IMR-90 (cell line): ENCODE data around the gene ALX4. TPM values are rescaled to one million over a fixed set of nuclear protein-coding genes. Genes with fewer than 3 reads are reported as not detected.

Experiments used
- ATAC-seq: fragments of 200-7000 bp; cut with Tn5 transposase; 2 replicates; pipeline ENCODE4 v1.9.1; 2020; ENCODE audit warnings: low read depth, mild to moderate bottlenecking, moderate library complexity
- BruUV-seq: library from RNA; stranded (reverse); fragments of 400-500 nt; replicated peaks from 2 replicates; lab custom pipeline; 2021; lab: Mats Ljungman, UMichigan
- CTCF ChIA-PET: fragments of 300-600 bp; formaldehyde crosslinking; extraction: SDS; loops from one replicate; lab custom pipeline; 2021; ENCODE audit warnings: antibody characterized with exemption; lab: Yijun Ruan, JAX
- POLR2A ChIA-PET: fragments of 300-600 bp; sonication (Branson Sonifier 250); formaldehyde crosslinking; loops from one replicate; lab custom pipeline; 2022; ENCODE audit warnings: antibody characterized with exemption; ENCODE audit not compliant: unreplicated experiment; lab: Charles Lee
- DNase-seq: peaks from one replicate; pipeline ENCODE4 v3.0.0; 2013
- H2AFZ ChIP-seq: replicated peaks from 2 replicates; pipeline ENCODE3; 2013; ENCODE audit warnings: low read length, mild to moderate bottlenecking; ENCODE audit not compliant: poor library complexity
- H2AK5ac ChIP-seq: 2 replicates; pipeline ENCODE4 v1.6.1; 2013; ENCODE audit warnings: low read depth, low read length, inconsistent platforms
- H2AK9ac ChIP-seq: replicated peaks from 2 replicates; pipeline ENCODE3; 2013; ENCODE audit warnings: mild to moderate bottlenecking, low read depth, low read length, moderate library complexity; ENCODE audit not compliant: poor library complexity
- H2BK120ac ChIP-seq: 2 replicates; pipeline ENCODE4 v1.6.1; 2013; ENCODE audit warnings: low read depth, low read length, inconsistent platforms
- H2BK15ac ChIP-seq: 3 replicates; pipeline ENCODE4 v1.6.1; 2013; ENCODE audit warnings: low read depth, low read length, inconsistent platforms
- H2BK20ac ChIP-seq: 2 replicates; pipeline ENCODE4 v1.6.1; 2013; ENCODE audit warnings: low read depth, mild to moderate bottlenecking, inconsistent platforms, low read length, moderate library complexity
- H2BK5ac ChIP-seq: 2 replicates; pipeline ENCODE4 v1.6.1; 2013; ENCODE audit warnings: mild to moderate bottlenecking, low read depth, low read length, inconsistent platforms; ENCODE audit not compliant: poor library complexity, severe bottlenecking
- H3K14ac ChIP-seq: replicated peaks from 2 replicates; pipeline ENCODE4 v1.6.1; 2013; ENCODE audit warnings: low read depth, low read length, inconsistent platforms
- H3K18ac ChIP-seq: 2 replicates; pipeline ENCODE4 v1.6.1; 2013; ENCODE audit warnings: low read depth, low read length, control low read depth
- H3K23ac ChIP-seq: 2 replicates; pipeline ENCODE4 v1.6.1; 2013; ENCODE audit warnings: low read depth, low read length, inconsistent platforms
- H3K27ac ChIP-seq: 2 replicates; pipeline ENCODE4 v1.5.1; 2013; ENCODE audit warnings: mild to moderate bottlenecking, control low read depth, low read length; ENCODE audit not compliant: insufficient read depth
- H3K27me3 ChIP-seq: 2 replicates; pipeline ENCODE4 v1.6.1; 2013; ENCODE audit warnings: low read length; ENCODE audit not compliant: control insufficient read depth, insufficient read depth
- H3K36me3 ChIP-seq: 2 replicates; pipeline ENCODE4 v1.6.1; 2013; ENCODE audit warnings: low read length, mixed read lengths; ENCODE audit not compliant: control insufficient read depth, insufficient read depth
- H3K4ac ChIP-seq: 2 replicates; pipeline ENCODE4 v1.6.1; 2013; ENCODE audit warnings: low read depth, low read length, inconsistent platforms
- H3K4me1 ChIP-seq: 2 replicates; pipeline ENCODE4 v1.6.1; 2013; ENCODE audit warnings: low read length, mixed read lengths; ENCODE audit not compliant: control insufficient read depth, insufficient read depth
- H3K4me2 ChIP-seq: 2 replicates; pipeline ENCODE4 v1.6.1; 2013; ENCODE audit warnings: low read depth, mild to moderate bottlenecking, control low read depth, low read length, moderate library complexity
- H3K4me3 ChIP-seq: 2 replicates; pipeline ENCODE4 v1.5.1; 2013; ENCODE audit warnings: low read depth, mild to moderate bottlenecking, control low read depth, low read length, moderate library complexity; ENCODE audit not compliant: insufficient read depth
- H3K56ac ChIP-seq: 2 replicates; pipeline ENCODE4 v1.6.1; 2013; ENCODE audit warnings: low read length, inconsistent platforms; ENCODE audit not compliant: insufficient read depth; ENCODE audit errors: extremely low read depth
- H3K79me1 ChIP-seq, 2 experiments: 2 replicates each; pipeline ENCODE4 v1.6.1; 2013; ENCODE audit warnings: low read length in 2 of 2, inconsistent platforms in 1 of 2, low read depth in 1 of 2
- H3K9ac ChIP-seq: 2 replicates; pipeline ENCODE4 v1.6.1; 2013; ENCODE audit warnings: low read depth, low read length, control low read depth
- H3K9me1 ChIP-seq: 2 replicates; pipeline ENCODE4 v1.6.1; 2013; ENCODE audit warnings: low read length, inconsistent platforms; ENCODE audit not compliant: insufficient read depth
- H3K9me3 ChIP-seq: 2 replicates; pipeline ENCODE4 v1.6.1; 2013; ENCODE audit warnings: low read length; ENCODE audit not compliant: control insufficient read depth, insufficient read depth
- H4K20me1 ChIP-seq: 2 replicates; pipeline ENCODE4 v1.6.1; 2013; ENCODE audit warnings: low read length, inconsistent platforms; ENCODE audit not compliant: insufficient read depth
- H4K5ac ChIP-seq: 2 replicates; pipeline ENCODE4 v1.6.1; 2013; ENCODE audit warnings: mild to moderate bottlenecking, low read depth, low read length, control low read depth
- H4K8ac ChIP-seq, 2 experiments: 2 replicates each; pipeline ENCODE4 v1.6.1; 2013; ENCODE audit warnings: low read depth in 2 of 2, low read length in 2 of 2, control low read depth in 1 of 2, inconsistent platforms in 1 of 2
- H4K91ac ChIP-seq: 2 replicates; pipeline ENCODE4 v1.6.1; 2013; ENCODE audit warnings: low read depth, low read length, inconsistent platforms; ENCODE audit not compliant: insufficient read depth
- BHLHE40 ChIP-seq: fragments of 150-350 bp; IDR thresholded peaks from 2 replicates; pipeline ENCODE4 v1.6.1; 2016; ENCODE audit warnings: mild to moderate bottlenecking, low read depth, low read length
- CEBPB ChIP-seq: IDR thresholded peaks from 2 replicates; pipeline ENCODE4 v1.6.1; 2012; ENCODE audit warnings: low read depth, low read length, improper control_type of control experiment
- CHD1 ChIP-seq: IDR thresholded peaks from 2 replicates; pipeline ENCODE4 v1.6.1; 2012; ENCODE audit warnings: low read depth, low read length, improper control_type of control experiment
- FOS ChIP-seq: fragments of 150-350 bp; IDR thresholded peaks from 2 replicates; pipeline ENCODE4 v1.6.1; 2016; ENCODE audit warnings: low read depth, low read length
- MAFK ChIP-seq: IDR thresholded peaks from 2 replicates; pipeline ENCODE4 v1.6.1; 2012; ENCODE audit warnings: low read depth, low read length, improper control_type of control experiment
- MAZ ChIP-seq: IDR thresholded peaks from 2 replicates; pipeline ENCODE4 v1.6.1; 2012; ENCODE audit warnings: low read depth, mild to moderate bottlenecking, low read length, improper control_type of control experiment, moderate library complexity, borderline replicate concordance
- MXI1 ChIP-seq: IDR thresholded peaks from 2 replicates; pipeline ENCODE4 v1.6.1; 2012; ENCODE audit warnings: low read depth, mild to moderate bottlenecking, low read length, moderate library complexity, borderline replicate concordance
- NFE2L2 ChIP-seq: fragments of 150-350 bp; IDR thresholded peaks from 2 replicates; pipeline ENCODE4 v1.6.1; 2016; ENCODE audit warnings: low read depth, mild to moderate bottlenecking, low read length
- POLR2A ChIP-seq: IDR thresholded peaks from 2 replicates; pipeline ENCODE4 v1.6.1; 2012; ENCODE audit warnings: mild to moderate bottlenecking, low read depth, low read length
- RAD21 ChIP-seq: IDR thresholded peaks from 2 replicates; pipeline ENCODE4 v1.6.1; 2012; ENCODE audit warnings: low read length, improper control_type of control experiment
- RCOR1 ChIP-seq: IDR thresholded peaks from 2 replicates; pipeline ENCODE4 v1.6.1; 2012; ENCODE audit warnings: mild to moderate bottlenecking, low read length, improper control_type of control experiment; ENCODE audit not compliant: insufficient replicate concordance
- RFX5 ChIP-seq: IDR thresholded peaks from 2 replicates; pipeline ENCODE4 v1.8.0; 2012; ENCODE audit warnings: low read depth, mild to moderate bottlenecking, low read length, moderate library complexity
- SMC3 ChIP-seq: fragments of 150-350 bp; IDR thresholded peaks from 2 replicates; pipeline ENCODE4 v1.6.1; 2016; ENCODE audit warnings: low read depth, mild to moderate bottlenecking, antibody characterized with exemption, low read length, moderate library complexity
- WGBS, 2 experiments: methylation state at CpG; one replicate each; pipeline versions ENCODE4 v1.1.5 to v1.1.7; 2013; ENCODE audit warnings: missing lambda C conversion rate in 2 of 2; ENCODE audit not compliant: insufficient read length in 1 of 2; ENCODE audit errors: extremely low coverage in 2 of 2; 5-methylcytosine and 5-hydroxymethylcytosine counted together
- dilution Hi-C: fragments of 300-500 bp; cut with HindIII; formaldehyde crosslinking; loops from one replicate; pipeline ENCODE4 v1.14.3; 2018; ENCODE audit warnings: low sequenced_read_pairs; ENCODE audit not compliant: unreplicated experiment
- in situ Hi-C: fragments of 300-500 bp; cut with MboI; formaldehyde crosslinking; loops from 3 replicates; pipeline ENCODE4 v1.14.3; 2019; ENCODE audit warnings: low sequenced_read_pairs, inconsistent platforms, mixed read lengths
- intact Hi-C: fragments of 100-400 bp; cut with micrococcal nuclease; formaldehyde crosslinking; loops from 2 replicates; pipeline ENCODE4 v1.10.0; 2022
- polyA plus RNA-seq, 3 experiments: library from polyadenylated mRNA; depleted of rRNA; stranded (reverse); fragments of >200 nt; gene quantifications; 2 replicates each; pipeline ENCODE4 v1.2.3, GENCODE V29; 2012; ENCODE audit warnings: low replicate concordance in 1 of 3
- total RNA-seq: library from RNA; depleted of rRNA; stranded (reverse); fragments of >200 nt; gene quantifications from 2 replicates; pipeline ENCODE4 v1.2.3, GENCODE V29; 2012
- TF ChIP-seq, protein P1 (sequence below): fragments of 150-350 bp; IDR thresholded peaks from 2 replicates; pipeline ENCODE4 v1.6.1; 2017; ENCODE audit warnings: mild to moderate bottlenecking, antibody characterized with exemption, low read length, low read depth
- TF ChIP-seq, protein P2 (sequence below): fragments of 150-350 bp; IDR thresholded peaks from 2 replicates; pipeline ENCODE4 v1.6.1; 2016; ENCODE audit warnings: low read depth, mild to moderate bottlenecking, low read length, moderate library complexity, borderline replicate concordance

Gene ALX4
- total and polyA plus RNA-seq, 2 of the 4 experiments (the other 2 are of a cell fraction): not detected

DNA sequence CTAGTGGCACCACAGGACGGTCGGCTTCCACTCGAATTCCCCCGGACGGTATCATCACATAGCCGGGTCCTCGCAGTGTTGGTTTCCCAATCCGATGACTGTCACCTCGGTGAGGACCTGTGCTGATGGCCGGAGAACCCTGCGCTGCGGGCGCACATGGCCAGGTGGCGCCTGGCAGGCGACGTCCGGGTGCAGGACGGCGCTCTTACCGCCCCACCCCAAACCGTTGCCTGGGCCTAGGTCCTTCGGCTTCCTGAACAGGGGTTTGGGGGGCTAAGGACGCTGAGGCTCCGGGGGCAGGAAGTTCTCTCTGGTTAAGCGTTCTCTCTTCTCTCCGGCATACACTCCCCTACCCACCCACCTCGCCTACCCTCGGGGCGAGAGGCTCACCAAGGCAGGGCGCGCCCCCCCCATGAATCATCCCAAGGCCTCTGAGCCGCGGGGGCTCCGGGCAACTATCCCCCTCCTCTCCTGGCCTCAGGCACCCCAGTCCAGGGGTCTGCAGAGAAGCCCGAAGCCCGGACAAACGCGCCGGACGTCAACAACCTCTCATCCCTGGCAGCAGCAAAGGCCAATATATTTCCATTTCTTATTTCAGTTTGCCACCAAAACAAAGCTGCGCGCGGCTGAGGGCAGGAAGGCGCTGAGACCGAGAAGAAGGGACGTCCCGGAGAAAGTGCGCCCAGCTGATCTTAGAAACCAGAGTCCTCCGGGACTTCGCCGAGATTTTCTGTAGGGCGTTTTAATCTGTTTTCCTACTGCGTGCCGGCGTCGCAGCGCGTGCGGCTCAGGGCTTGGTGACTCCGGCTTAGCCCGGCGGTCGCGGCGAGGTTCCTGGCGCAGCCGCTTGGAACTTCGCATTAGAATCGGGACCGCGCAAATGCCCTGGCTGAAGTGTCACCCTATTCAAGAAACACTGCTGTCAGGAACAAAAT, 5.6 kb downstream of the ALX4 start:
- H3K18ac ChIP-seq: no peak overlapping the region
- peak overlapping the region; percentile 73 for H3K4me2 ChIP-seq
- peak overlapping the region; percentile 7; the same call in 1 of the 2 replicates for H3K4me3 ChIP-seq
- H3K4me1 ChIP-seq: peaks cover 2% of the 10 kb centered on the region; the same call in 1 of the 2 replicates
- H4K91ac ChIP-seq: no peak overlapping the region
- H2AK5ac ChIP-seq: no peak overlapping the region
- ChIA-PET POLR2A (no interaction called here), CTCF (no interaction called here)
- peaks cover 2% of the 10 kb centered on the region; the same call in 1 of the 2 replicates for H3K9me3 ChIP-seq
- ATAC-seq (no peak), DNase-seq (no peak)
- H3K9ac ChIP-seq: no peak overlapping the region
- H3K56ac ChIP-seq: no peak overlapping the region
- H3K27me3 ChIP-seq: peaks cover 97% of the 10 kb centered on the region
- dilution Hi-C loops: no loop called here
- H3K23ac ChIP-seq: no peak overlapping the region
- H2AFZ ChIP-seq: peak overlapping the region; percentile 48
- no peaks in the 10 kb centered on the region for H3K36me3 ChIP-seq
- H2BK5ac ChIP-seq: no peak overlapping the region
- BruUV-seq: no TSS peak
- no peak overlapping the region for H2BK15ac ChIP-seq
- H3K79me1 ChIP-seq: no peaks in the 10 kb centered on the region
- intact Hi-C loops: no loop called here
- WGBS, 2 experiments: 4% methylated on average over 36 of the region's 71 CpGs; no CpG with 5 or more reads in 1 of the 2 experiments
- no peak overlapping the region for H2BK20ac ChIP-seq
- no peak overlapping the region for H3K27ac ChIP-seq
- no peak overlapping the region for H4K8ac ChIP-seq
- no peak overlapping the region for H2BK120ac ChIP-seq
- in situ Hi-C loops: no loop called here
- no peak overlapping the region for H4K5ac ChIP-seq
- H3K9me1 ChIP-seq: no peaks in the 10 kb centered on the region; the same call in 1 of the 2 replicates
- no peaks in the 10 kb centered on the region for H4K20me1 ChIP-seq
- no peak overlapping the region for H3K14ac ChIP-seq
- H3K4ac ChIP-seq: no peak overlapping the region
- H2AK9ac ChIP-seq: no peak overlapping the region
- TF ChIP-seq BHLHE40: no peak
- TF ChIP-seq MXI1: no peak
- no peak for TF ChIP-seq NFE2L2
- TF ChIP-seq, protein P1, sequence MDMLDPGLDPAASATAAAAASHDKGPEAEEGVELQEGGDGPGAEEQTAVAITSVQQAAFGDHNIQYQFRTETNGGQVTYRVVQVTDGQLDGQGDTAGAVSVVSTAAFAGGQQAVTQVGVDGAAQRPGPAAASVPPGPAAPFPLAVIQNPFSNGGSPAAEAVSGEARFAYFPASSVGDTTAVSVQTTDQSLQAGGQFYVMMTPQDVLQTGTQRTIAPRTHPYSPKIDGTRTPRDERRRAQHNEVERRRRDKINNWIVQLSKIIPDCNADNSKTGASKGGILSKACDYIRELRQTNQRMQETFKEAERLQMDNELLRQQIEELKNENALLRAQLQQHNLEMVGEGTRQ: no peak
- TF ChIP-seq, protein P2, sequence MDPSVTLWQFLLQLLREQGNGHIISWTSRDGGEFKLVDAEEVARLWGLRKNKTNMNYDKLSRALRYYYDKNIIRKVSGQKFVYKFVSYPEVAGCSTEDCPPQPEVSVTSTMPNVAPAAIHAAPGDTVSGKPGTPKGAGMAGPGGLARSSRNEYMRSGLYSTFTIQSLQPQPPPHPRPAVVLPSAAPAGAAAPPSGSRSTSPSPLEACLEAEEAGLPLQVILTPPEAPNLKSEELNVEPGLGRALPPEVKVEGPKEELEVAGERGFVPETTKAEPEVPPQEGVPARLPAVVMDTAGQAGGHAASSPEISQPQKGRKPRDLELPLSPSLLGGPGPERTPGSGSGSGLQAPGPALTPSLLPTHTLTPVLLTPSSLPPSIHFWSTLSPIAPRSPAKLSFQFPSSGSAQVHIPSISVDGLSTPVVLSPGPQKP: no peak
- TF ChIP-seq RFX5: no peak
- no peak for TF ChIP-seq CEBPB
- no peak for TF ChIP-seq SMC3
- TF ChIP-seq MAZ: no peak
- no peak for TF ChIP-seq CHD1
- no peak for TF ChIP-seq RAD21
- TF ChIP-seq MAFK: no peak
- TF ChIP-seq RCOR1: no peak
- no peak for TF ChIP-seq POLR2A
- no peak for TF ChIP-seq FOS
